PC-3 (cell line): ENCODE data around the gene MSH4. TPM values are rescaled to one million over a fixed set of nuclear protein-coding genes. Genes with fewer than 3 reads are reported as not detected.
A peak's percentile ranks its signal among the peaks of the same experiment; 100 is the strongest.
"Not testable (repeated sequence)": the region's sequence is repeated elsewhere in the genome, so short reads cannot be mapped to it uniquely, and the experiment has no call there.

Source experiments
- ATAC-seq: fragments of 200-7000 bp; cut with Tn5 transposase; 2 replicates; pipeline ENCODE4 v1.9.1; 2020; ENCODE audit warnings: mild to moderate bottlenecking, moderate library complexity
- BruUV-seq: library from RNA; stranded (reverse); fragments of 400-500 nt; replicated peaks from 2 replicates; lab custom pipeline; 2021; lab: Mats Ljungman, UMichigan
- CTCF ChIA-PET: fragments of 300-600 bp; sonication (Branson Sonifier 250); formaldehyde crosslinking; loops from one replicate; lab custom pipeline; 2022; ENCODE audit warnings: antibody characterized with exemption; lab: Charles Lee
- POLR2A ChIA-PET: fragments of 300-600 bp; sonication (Branson Sonifier 250); formaldehyde crosslinking; loops from one replicate; lab custom pipeline; 2022; ENCODE audit warnings: antibody characterized with exemption; ENCODE audit not compliant: unreplicated experiment; lab: Charles Lee
- DNase-seq: peaks from one replicate; pipeline ENCODE4 v3.0.0-alpha.2; 2015
- H2AFZ ChIP-seq: fragments of 300-600 bp; sonication (generic); 2 replicates; pipeline ENCODE4 v1.6.0; 2016; ENCODE audit warnings: antibody characterized with exemption, low read length
- H3F3A ChIP-seq: fragments of 300-600 bp; sonication (generic); one replicate; pipeline ENCODE4 v1.6.0; 2017; ENCODE audit warnings: antibody characterized with exemption, low read length, control low read depth, mild to moderate bottlenecking; ENCODE audit not compliant: unreplicated experiment
- H3K27ac ChIP-seq: fragments of 300-600 bp; sonication (generic); 2 replicates; pipeline ENCODE4 v1.5.1; 2016; ENCODE audit warnings: mild to moderate bottlenecking, low read length
- H3K27me3 ChIP-seq: fragments of 300-600 bp; sonication (generic); 2 replicates; pipeline ENCODE4 v1.6.1; 2016; ENCODE audit warnings: low read length, mixed read lengths
- H3K36me3 ChIP-seq: fragments of 300-600 bp; sonication (generic); 2 replicates; pipeline ENCODE4 v1.6.1; 2016; ENCODE audit warnings: low read depth, mixed run types, low read length, mixed read lengths
- H3K4me1 ChIP-seq: fragments of 300-600 bp; sonication (generic); 2 replicates; pipeline ENCODE4 v1.5.1; 2016; ENCODE audit warnings: low read length; ENCODE audit not compliant: insufficient read depth
- H3K4me2 ChIP-seq: fragments of 300-600 bp; sonication (generic); 2 replicates; pipeline ENCODE4 v1.6.0; 2016; ENCODE audit warnings: low read length
- H3K4me3 ChIP-seq: fragments of 300-600 bp; sonication (generic); 2 replicates; pipeline ENCODE4 v1.5.1; 2016; ENCODE audit warnings: mild to moderate bottlenecking, low read length, mixed read lengths
- H3K79me2 ChIP-seq: fragments of 300-600 bp; sonication (generic); 2 replicates; pipeline ENCODE4 v1.6.1; 2017; ENCODE audit warnings: low read length, mixed read lengths
- H3K9ac ChIP-seq: fragments of 300-600 bp; sonication (generic); 2 replicates; pipeline ENCODE4 v1.6.0; 2016; ENCODE audit warnings: mild to moderate bottlenecking, low read length
- H3K9me2 ChIP-seq: fragments of 300-600 bp; sonication (generic); replicated peaks from 2 replicates; pipeline ENCODE4 v1.6.1; 2016; ENCODE audit warnings: mixed run types, low read length, mixed read lengths
- H3K9me3 ChIP-seq: fragments of 300-600 bp; sonication (generic); 2 replicates; pipeline ENCODE4 v1.6.1; 2016; ENCODE audit warnings: low read length, mixed read lengths
- H4K20me1 ChIP-seq: fragments of 300-600 bp; sonication (generic); 2 replicates; pipeline ENCODE4 v1.6.1; 2016; ENCODE audit warnings: low read length, mixed read lengths
- CTCF ChIP-seq: fragments of 300-600 bp; sonication (generic); conservative IDR thresholded peaks from 2 replicates; pipeline ENCODE4 v1.5.1; 2017; ENCODE audit warnings: antibody characterized with exemption, low read depth, mild to moderate bottlenecking, low read length
- EZH2 ChIP-seq: fragments of 300-600 bp; sonication (generic); IDR thresholded peaks from one replicate; pipeline ENCODE4 v1.6.1; 2017; ENCODE audit warnings: antibody characterized with exemption, mild to moderate bottlenecking, low read length; ENCODE audit not compliant: unreplicated experiment
- EZH2phosphoT487 ChIP-seq: fragments of 300-600 bp; sonication (generic); IDR thresholded peaks from 2 replicates; pipeline ENCODE4 v1.6.1; 2018; ENCODE audit warnings: mild to moderate bottlenecking, antibody characterized with exemption, low read length, borderline replicate concordance
- intact Hi-C: fragments of 100-400 bp; cut with micrococcal nuclease; formaldehyde crosslinking; loops from 2 replicates; pipeline ENCODE4 v1.9.0; 2023
- total RNA-seq: library from RNA; depleted of rRNA; stranded (reverse); fragments of >200 nt; gene quantifications from 2 replicates; pipeline ENCODE4 v1.2.3, GENCODE V29; 2014

The MSH4 gene
- total RNA-seq, 1 experiment from 2014 or later, result not detected

DNA sequence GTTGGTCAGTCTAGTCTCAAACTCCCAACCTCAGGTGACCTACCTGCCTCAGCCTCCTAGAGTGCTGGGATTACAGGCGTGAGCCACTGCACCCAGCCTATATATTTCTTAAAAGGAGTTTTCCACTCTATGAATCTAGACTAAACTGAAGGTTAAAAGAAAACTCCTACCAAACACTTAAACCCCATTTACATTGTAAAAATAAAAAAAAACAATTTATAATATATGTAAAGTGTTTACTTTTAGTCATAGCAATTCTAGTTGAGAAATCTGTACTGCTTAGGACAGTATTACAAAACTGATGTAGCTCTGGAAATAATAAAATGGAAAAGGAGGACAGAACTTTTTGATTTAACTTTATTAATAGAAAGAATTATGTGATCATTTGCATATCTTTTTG, 126.0 kb downstream of the MSH4 start:
- Histone ChIP-seq H3K4me3 (no peak overlapping the region), H3K9me3 (no peaks in the 10 kb centered on the region), H3K9me2 (no peaks in the 10 kb centered on the region), H3F3A (no peaks in the 10 kb centered on the region), H2AFZ (no peak overlapping the region), H3K9ac (no peak overlapping the region), H3K36me3 (no peaks in the 10 kb centered on the region), H4K20me1 (no peaks in the 10 kb centered on the region), H3K27me3 (peaks cover 30% of the 10 kb centered on the region), H3K27ac (no peak overlapping the region), H3K4me2 (no peak overlapping the region), H3K79me2 (no peaks in the 10 kb centered on the region), H3K4me1 (no peaks in the 10 kb centered on the region)
- BruUV-seq, result no TSS peak
- CTCF ChIA-PET, result no interaction called here
- intact Hi-C loops, result no loop called here
- TF ChIP-seq EZH2 (no peak), EZH2phosphoT487 (no peak), CTCF (no peak)
- ATAC-seq, result no peak
- no peak for DNase-seq
- POLR2A ChIA-PET, result no interaction called here

DNA sequence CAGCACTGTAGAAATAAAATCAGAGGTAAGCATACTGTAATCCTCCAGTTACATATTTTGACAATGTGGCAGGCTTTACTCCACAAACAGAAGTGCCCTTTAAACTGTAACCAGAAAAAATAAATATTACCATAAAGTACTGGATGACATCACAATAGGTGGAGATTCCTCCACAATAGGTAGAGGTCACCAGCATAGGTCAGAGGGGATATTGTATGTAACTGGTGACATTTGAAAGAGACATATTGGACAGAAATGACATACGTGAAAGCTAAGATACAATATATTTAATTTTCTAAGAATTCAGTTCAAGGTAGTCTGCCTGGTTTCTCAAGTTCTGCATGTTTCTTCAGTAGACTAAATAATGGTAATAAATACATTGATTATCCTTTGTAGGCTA, 135.6 kb downstream of the MSH4 start, which contains the start of gene ASB17:
ASB17 (minus strand) TSS at position 101 of the 400 bp plus-strand sequence. CDS start 113 bp downstream, outside the sequence.
- Histone ChIP-seq H3K27ac (no peak within 1 kb of the TSS), H4K20me1 (no peaks in the 10 kb centered on the region), H3F3A (no peaks in the 10 kb centered on the region), H2AFZ (no peak within 1 kb of the TSS), H3K9me3 (no peaks in the 10 kb centered on the region), H3K4me3 (no peak within 1 kb of the TSS), H3K27me3 (peaks cover 26% of the 10 kb centered on the region), H3K9me2 (no peaks in the 10 kb centered on the region), H3K36me3 (no peaks in the 10 kb centered on the region), H3K4me2 (no peak within 1 kb of the TSS), H3K79me2 (no peaks in the 10 kb centered on the region), H3K9ac (no peak within 1 kb of the TSS), H3K4me1 (peaks cover 9% of the 10 kb centered on the region)
- intact Hi-C loops, result no loop called here
- no peak for DNase-seq
- no peak for ATAC-seq
- no TSS peak for BruUV-seq
- CTCF ChIA-PET, result no interaction called here
- TF ChIP-seq CTCF, result no peak
- TF ChIP-seq EZH2phosphoT487, result no peak
- TF ChIP-seq EZH2, result no peak
- POLR2A ChIA-PET, result no interaction called here

DNA sequence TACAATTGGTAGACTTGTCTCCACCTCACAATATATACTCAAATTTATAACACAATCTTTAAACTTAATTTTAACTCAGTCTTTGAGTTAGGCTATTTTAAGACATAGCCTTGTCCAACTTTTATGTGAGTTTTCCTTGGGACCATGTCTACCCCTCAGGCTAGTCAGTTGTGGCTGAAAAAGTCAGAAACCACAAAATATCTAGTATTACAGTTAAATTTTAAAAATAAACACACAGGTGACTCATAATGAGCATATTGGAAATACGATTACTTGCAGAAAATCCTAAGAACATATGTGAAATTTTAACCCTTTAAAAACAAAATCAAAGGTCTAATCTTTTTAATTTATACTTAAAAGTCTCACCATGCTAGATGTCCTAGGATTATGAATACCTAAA, 140.4 kb downstream of the MSH4 start:
- Histone ChIP-seq H3K9me2 (no peaks in the 10 kb centered on the region), H3F3A (no peaks in the 10 kb centered on the region), H3K27me3 (no peaks in the 10 kb centered on the region), H3K27ac (no peak overlapping the region), H3K36me3 (no peaks in the 10 kb centered on the region), H3K4me3 (no peak overlapping the region), H3K4me1 (peaks cover 13% of the 10 kb centered on the region), H3K9ac (no peak overlapping the region), H3K9me3 (no peaks in the 10 kb centered on the region), H3K4me2 (peak overlapping the region; percentile 23; the same call in 1 of the 2 replicates), H4K20me1 (no peaks in the 10 kb centered on the region), H2AFZ (no peak overlapping the region), H3K79me2 (no peaks in the 10 kb centered on the region)
- intact Hi-C loops, result no loop called here
- ChIA-PET CTCF (no interaction called here), POLR2A (no interaction called here)
- no peak for TF ChIP-seq EZH2
- TF ChIP-seq EZH2phosphoT487, result no peak
- no peak for TF ChIP-seq CTCF
- no TSS peak for BruUV-seq
- ATAC-seq, result peak; percentile 37; the same call in 1 of the 2 replicates
- peak; percentile 59 for DNase-seq

GRCh38 chr1:75943037-75943436, 146.4 kb downstream of the MSH4 start:
- H3F3A ChIP-seq, H3K27me3 ChIP-seq, H3K9me3 ChIP-seq, CTCF ChIA-PET, H3K9ac ChIP-seq, H2AFZ ChIP-seq, BruUV-seq, H3K79me2 ChIP-seq, ATAC-seq, H4K20me1 ChIP-seq, DNase-seq, H3K4me1 ChIP-seq, H3K27ac ChIP-seq, intact Hi-C loops, H3K4me2 ChIP-seq, H3K9me2 ChIP-seq, H3K4me3 ChIP-seq, H3K36me3 ChIP-seq, POLR2A ChIA-PET: not testable (repeated sequence)
